HepG2 (cell line): ENCODE results near the gene ZSCAN5C. TPM values are rescaled to one million over a fixed set of nuclear protein-coding genes. Genes with fewer than 3 reads are reported as not detected.

Source experiments
- DZIP1 ChIP-seq: sonication (generic); formaldehyde crosslinking; IDR thresholded peaks from 2 replicates; pipeline ENCODE4 v1.5.0; 2020; ENCODE audit warnings: mild to moderate bottlenecking, missing genetic modification reagents
- EHMT2 ChIP-seq: fragments of 200-600 bp; sonication (generic); IDR thresholded peaks from 2 replicates; pipeline ENCODE4 v1.7.0; 2017; ENCODE audit warnings: antibody characterized with exemption, low read depth, low read length, borderline replicate concordance
- ELF3 ChIP-seq: IDR thresholded peaks from 2 replicates; pipeline ENCODE4 v1.6.1; 2016; ENCODE audit warnings: missing genetic modification reagents, missing compliant biosample characterization
- GABPA ChIP-seq, 2 experiments: IDR thresholded peaks; 2 replicates each; pipeline ENCODE4 v1.6.1; 2011 to 2016; ENCODE audit warnings: low read depth in 2 of 2, low read length in 1 of 2, missing biosample characterization in 1 of 2, missing genetic modification characterization in 1 of 2
- GRHL1 ChIP-seq: sonication (generic); formaldehyde crosslinking; conservative IDR thresholded peaks from 2 replicates; pipeline ENCODE4 v1.8.0; 2022; ENCODE audit warnings: missing genetic modification reagents
- MIER2 ChIP-seq: IDR thresholded peaks from 2 replicates; pipeline ENCODE4 v1.6.1; 2016; ENCODE audit warnings: missing biosample characterization, missing genetic modification reagents
- MLLT10 ChIP-seq: sonication (generic); formaldehyde crosslinking; IDR thresholded peaks from 2 replicates; pipeline ENCODE4 v1.4.0; 2020; ENCODE audit warnings: missing genetic modification reagents
- NR2F2 ChIP-seq: IDR thresholded peaks from 2 replicates; pipeline ENCODE4 v1.6.1; 2012; ENCODE audit warnings: low read depth, inconsistent platforms, borderline replicate concordance
- TEAD2 ChIP-seq: sonication (generic); formaldehyde crosslinking; IDR thresholded peaks from 2 replicates; pipeline ENCODE4 v1.9.0; 2021; ENCODE audit warnings: missing genetic modification reagents
- ZBTB33 ChIP-seq: sonication (generic); formaldehyde crosslinking; IDR thresholded peaks from 2 replicates; pipeline ENCODE4 v1.4.0; 2020; ENCODE audit warnings: missing genetic modification reagents
- ZBTB43 ChIP-seq: sonication (generic); formaldehyde crosslinking; conservative IDR thresholded peaks from 2 replicates; pipeline ENCODE4 v1.4.0; 2020; ENCODE audit warnings: missing genetic modification reagents
- ZC3H4 ChIP-seq: sonication (generic); formaldehyde crosslinking; IDR thresholded peaks from 2 replicates; pipeline ENCODE4 v1.4.0; 2020; ENCODE audit warnings: missing genetic modification reagents, borderline replicate concordance
- ZMYM3 ChIP-seq: sonication (generic); formaldehyde crosslinking; IDR thresholded peaks from 2 replicates; pipeline ENCODE4 v1.5.1; 2020; ENCODE audit warnings: mild to moderate bottlenecking, missing genetic modification reagents
- ZNF33A ChIP-seq: sonication (generic); formaldehyde crosslinking; IDR thresholded peaks from 2 replicates; pipeline ENCODE4 v1.5.1; 2020; ENCODE audit warnings: missing genetic modification reagents, mild to moderate bottlenecking, moderate library complexity, borderline replicate concordance
- ZNF432 ChIP-seq: sonication (generic); formaldehyde crosslinking; IDR thresholded peaks from 2 replicates; pipeline ENCODE4 v1.5.0; 2020; ENCODE audit warnings: missing genetic modification reagents, mild to moderate bottlenecking, borderline replicate concordance
- ZNF441 ChIP-seq: sonication (generic); formaldehyde crosslinking; IDR thresholded peaks from 2 replicates; pipeline ENCODE4 v1.7.0; 2021; ENCODE audit warnings: missing genetic modification reagents, borderline replicate concordance
- ZNF446 ChIP-seq: sonication (generic); formaldehyde crosslinking; IDR thresholded peaks from 2 replicates; pipeline ENCODE4 v1.5.0; 2020; ENCODE audit warnings: mild to moderate bottlenecking, missing genetic modification reagents
- ZNF709 ChIP-seq: sonication (generic); formaldehyde crosslinking; IDR thresholded peaks from 2 replicates; pipeline ENCODE4 v1.5.0; 2020; ENCODE audit warnings: mild to moderate bottlenecking, missing genetic modification reagents
- ZNF776 ChIP-seq: sonication (generic); formaldehyde crosslinking; IDR thresholded peaks from 2 replicates; pipeline ENCODE4 v1.4.0; 2020; ENCODE audit warnings: mild to moderate bottlenecking, missing genetic modification reagents
- ZNF850 ChIP-seq: sonication (generic); formaldehyde crosslinking; conservative IDR thresholded peaks from 2 replicates; pipeline ENCODE4 v1.9.0; 2021; ENCODE audit warnings: mild to moderate bottlenecking, missing genetic modification reagents
- polyA plus RNA-seq, 8 experiments: library from polyadenylated mRNA; depleted of rRNA in 3 of 8; stranded (reverse) in 7 of 8; unstranded in 1 of 8; fragments of >200 nt; fragmentation: Illumina TruSeq in 4 of 8; extraction: Trizol in 4 of 8; gene quantifications; 2 replicates each; pipeline versions ENCODE4 v1.2.1 to v1.2.3, GENCODE V29; 2011 to 2016; ENCODE audit warnings: low read depth in 4 of 8, missing spikeins in 1 of 8, mixed read lengths in 1 of 8; ENCODE audit not compliant: insufficient read depth in 1 of 8
- total RNA-seq, 5 experiments: library from RNA; depleted of rRNA; stranded (reverse); fragments of >200 nt; fragmentation: Illumina TruSeq; extraction: Trizol; gene quantifications; 2 replicates each; pipeline ENCODE4 v1.2.3, GENCODE V29; 2016; ENCODE audit warnings: low read depth in 1 of 5

ZSCAN5C gene
- total and polyA plus RNA-seq, 2 of the 13 experiments (the other 11 are each of a cell fraction or from before 2014, with no cell fraction given) = not detected

GRCh38 chr19:56167064-56167578 is 35.0 kb upstream of the ZSCAN5C start (continued):
- no peak for TF ChIP-seq GRHL1 (CRISPR knock-in tag)
- TF ChIP-seq DZIP1 (CRISPR knock-in tag) = no peak
- TF ChIP-seq EHMT2 = peak; percentile 91; the same call in 1 of the 2 replicates
- TF ChIP-seq NR2F2 = no peak
- no peak for TF ChIP-seq ZNF446 (CRISPR knock-in tag)
- 0 out of 2 replicates have a peak, but pooled peaks have one; percentile 62 for TF ChIP-seq ZNF441
- no peak for TF ChIP-seq ZBTB33 (CRISPR knock-in tag)
- TF ChIP-seq ZNF33A (CRISPR knock-in tag) = no peak
- peak; percentile 93 for TF ChIP-seq MIER2 (CRISPR knock-in tag)
- 0 out of 2 replicates have a peak, but pooled peaks have one; percentile 18 for TF ChIP-seq ELF3 (CRISPR knock-in tag)
- no peak for TF ChIP-seq GABPA (IDR thresholded peaks at IDR 0.05; ENCODE audit: low read depth, low read length)
- no peak for TF ChIP-seq GABPA (CRISPR knock-in tag; IDR thresholded peaks at IDR 0.05; ENCODE audit: low read depth)
- no peak for TF ChIP-seq MLLT10 (CRISPR knock-in tag)
- TF ChIP-seq ZMYM3 (CRISPR knock-in tag) = no peak
- no peak for TF ChIP-seq ZNF432 (CRISPR knock-in tag)
- TF ChIP-seq ZNF850 (CRISPR knock-in tag) = no peak
- no peak for TF ChIP-seq TEAD2
- no peak for TF ChIP-seq ZC3H4 (CRISPR knock-in tag)
- no peak for TF ChIP-seq ZBTB43 (CRISPR knock-in tag)
- TF ChIP-seq ZNF776 (CRISPR knock-in tag) = no peak
- TF ChIP-seq ZNF709 (CRISPR knock-in tag) = 0 out of 2 replicates have a peak, but pooled peaks have one; percentile 18
